Hematopoietic multipotent progenitor cell treated with erythropoietin and hydrocortisone succinate and interleukin-3 and kit ligand, for 17 days (in vitro differentiated cells): ENCODE measurements around the gene HEBP1.

Experiments used
- DNase-seq: peaks from one replicate; pipeline ENCODE4 v3.0.0-alpha.2; 2015; ENCODE audit warnings: low spot score

HEBP1 gene

GRCh38 chr12:13023811-13024530 is 23.9 kb upstream of the HEBP1 start:
- no peak for DNase-seq

DNA sequence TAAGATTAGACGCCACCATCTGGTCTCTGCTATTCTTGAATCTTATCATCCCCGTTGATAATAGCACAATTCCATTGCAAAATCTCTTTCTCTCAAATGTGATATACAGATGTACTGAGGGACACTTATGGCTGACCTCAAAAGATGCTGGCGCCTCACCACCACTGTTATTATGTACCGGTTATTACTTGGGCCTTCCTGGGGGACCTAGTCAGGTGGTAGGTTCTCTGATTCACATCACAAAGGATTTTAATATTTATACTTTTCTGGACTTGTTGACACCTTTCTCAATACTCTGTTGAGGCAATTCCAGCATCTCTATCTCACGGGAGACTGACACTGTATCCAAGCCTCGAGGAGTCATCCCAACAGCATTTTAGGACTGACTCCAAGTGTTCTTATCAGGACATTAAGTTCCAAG is 22.8 kb upstream of the HEBP1 start:
- DNase-seq, result no peak

- no peak for DNase-seq
Observed at GRCh38 chr12:13011098-13011497, 11.0 kb upstream of the HEBP1 start.

DNA sequence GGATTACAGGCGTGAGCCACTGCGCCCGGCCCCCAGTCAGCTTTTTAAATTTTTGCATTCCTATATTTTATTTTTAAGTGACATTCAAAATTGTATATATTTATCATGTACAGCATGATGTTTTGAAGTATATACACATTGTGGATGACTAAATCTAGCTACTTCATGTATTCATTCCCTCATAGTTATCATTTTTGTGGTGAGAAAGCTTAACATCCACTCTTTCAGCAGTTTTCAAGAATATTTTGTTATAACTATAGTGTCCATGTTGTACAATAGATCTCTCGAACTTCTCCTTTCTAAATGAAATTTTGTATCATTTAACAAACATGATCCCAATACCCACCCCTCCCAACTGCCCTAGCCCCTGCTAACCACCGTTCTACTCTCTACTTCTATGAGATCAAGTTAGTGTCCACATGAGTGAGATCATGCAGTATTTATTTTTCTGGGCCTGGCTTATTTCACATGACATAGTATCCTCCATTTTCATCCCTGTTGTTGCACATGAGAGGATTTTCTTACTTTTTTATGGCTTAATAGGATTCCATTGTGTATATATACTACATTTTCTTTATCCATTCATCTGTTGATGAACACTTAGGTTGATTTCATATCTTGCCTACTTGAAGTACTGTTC is 8.8 kb upstream of the HEBP1 start:
- no peak for DNase-seq

DNA sequence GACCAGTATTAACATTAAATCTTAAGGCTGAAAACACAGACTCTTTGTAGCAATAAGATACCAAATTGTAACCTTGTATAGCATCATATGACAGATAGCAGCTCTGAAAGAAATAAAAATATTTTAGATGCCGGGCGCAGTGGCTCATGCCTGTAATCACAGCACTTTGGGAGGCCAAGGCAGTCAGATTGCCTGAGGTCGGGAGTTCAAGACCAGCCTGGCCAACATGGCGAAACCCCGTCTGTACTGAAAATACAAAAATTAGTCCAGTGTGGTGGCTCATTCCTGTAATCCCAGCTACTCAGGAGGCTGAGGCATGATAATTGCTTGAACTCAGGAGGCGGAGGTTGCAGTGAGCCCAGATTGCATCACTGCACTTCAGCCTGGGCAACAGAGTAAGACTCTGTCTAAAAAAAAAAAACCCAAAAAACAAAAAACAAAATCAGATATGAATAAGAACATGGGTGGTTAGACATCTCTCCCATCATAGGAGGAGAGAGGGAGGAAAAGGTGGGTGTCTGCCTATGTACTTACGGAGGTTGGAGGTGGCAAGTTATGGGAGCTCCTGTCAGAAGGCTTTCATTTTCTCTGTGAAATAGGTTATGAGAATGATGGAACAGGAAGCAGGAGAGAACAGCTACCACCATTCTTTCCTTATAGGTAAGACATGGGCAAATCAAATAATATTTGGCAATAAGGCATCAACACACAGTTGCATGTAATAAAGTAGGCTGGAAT is 7.6 kb upstream of the HEBP1 start:
- DNase-seq, result no peak

DNA sequence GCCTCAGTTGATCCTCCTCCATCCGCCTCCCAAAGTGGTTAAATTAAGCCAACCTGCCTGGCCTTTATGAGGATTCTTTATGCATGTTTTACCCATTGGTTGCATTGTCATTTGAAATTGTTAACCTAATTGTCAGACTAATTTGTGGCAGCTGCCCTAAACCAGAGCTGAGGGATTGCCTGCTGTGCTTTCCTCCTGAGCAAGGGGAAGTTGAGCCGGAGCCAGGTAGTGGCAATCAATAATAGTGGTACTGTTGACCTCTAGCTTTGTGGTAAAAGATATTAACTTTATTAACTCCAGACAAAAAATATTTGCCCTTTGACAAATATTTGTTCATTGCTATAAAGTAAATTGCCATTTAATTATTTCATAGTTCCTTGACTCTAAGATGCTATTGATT is 5.6 kb upstream of the HEBP1 start:
- no peak for DNase-seq

GRCh38 chr12:13004986-13005385 is 4.9 kb upstream of the HEBP1 start:
- no peak for DNase-seq

- DNase-seq, result no peak
Observed at GRCh38 chr12:13004361-13004760, 4.3 kb upstream of the HEBP1 start.

GRCh38 chr12:13002301-13003097 is 2.4 kb upstream of the HEBP1 start:
- no peak for DNase-seq

GRCh38 chr12:13001775-13002040 is 1.6 kb upstream of the HEBP1 start:
- no peak for DNase-seq

GRCh38 chr12:13000925-13001774 is 1.1 kb upstream of the HEBP1 start:
- peak; percentile 73 for DNase-seq

- no peak for DNase-seq
Observed at GRCh38 chr12:13000616-13000924, 505 bp upstream of the HEBP1 start.

DNA sequence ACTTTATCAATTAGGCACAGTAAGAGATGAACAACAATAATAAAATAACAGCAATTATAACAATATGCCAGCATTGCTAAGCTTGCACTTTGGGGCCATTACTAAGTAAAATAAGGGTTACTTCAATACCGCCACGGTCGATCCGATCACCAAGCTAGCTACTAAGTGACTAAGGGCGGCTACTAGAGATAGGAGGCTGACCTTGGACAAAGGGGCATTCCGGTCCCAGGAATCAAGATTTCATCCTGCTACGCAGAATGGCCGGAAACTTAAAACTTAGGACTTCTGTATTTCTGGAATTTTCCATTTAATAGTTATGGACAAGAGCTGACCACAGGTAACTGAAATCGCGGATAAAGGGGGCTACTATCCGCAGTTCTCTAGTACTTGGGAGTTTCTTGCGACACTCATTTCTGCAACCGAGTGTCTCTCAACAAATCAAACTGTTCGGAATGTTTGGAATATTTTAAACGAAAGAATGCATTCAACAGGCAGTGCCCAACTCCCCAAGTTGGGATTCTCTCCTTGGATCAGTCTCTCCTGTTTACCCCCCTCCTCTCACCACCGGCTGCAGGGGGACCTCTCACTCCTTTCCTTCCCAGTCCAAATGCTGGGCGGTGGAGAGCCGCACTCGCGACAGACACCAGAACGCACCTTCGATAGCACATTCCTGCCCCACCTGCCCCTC is 650 bp downstream of the HEBP1 start:
- DNase-seq, result peak; percentile 51

- DNase-seq, result no peak
Observed at GRCh38 chr12:12998248-12998647, 1.8 kb downstream of the HEBP1 start.

DNA sequence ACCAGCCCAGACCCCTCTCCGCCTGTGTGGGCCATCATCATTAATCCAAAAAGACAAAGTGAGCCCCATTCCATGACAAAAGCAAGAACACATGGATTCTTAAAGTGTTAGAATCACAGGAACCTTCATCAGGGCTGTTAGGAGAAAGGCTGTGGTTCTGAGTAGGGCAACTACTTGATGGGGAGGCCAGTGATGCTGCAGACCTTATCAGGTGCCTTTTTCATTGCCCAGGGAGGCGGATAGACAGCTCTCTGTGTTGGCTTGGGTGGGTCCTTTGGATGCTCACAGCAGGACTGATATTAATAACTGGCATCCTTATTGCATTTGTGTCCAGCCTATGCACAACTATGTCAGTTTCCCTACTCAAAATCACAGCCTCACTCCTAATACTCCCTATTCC is 2.3 kb downstream of the HEBP1 start:
- DNase-seq, result peak; percentile 45

DNA sequence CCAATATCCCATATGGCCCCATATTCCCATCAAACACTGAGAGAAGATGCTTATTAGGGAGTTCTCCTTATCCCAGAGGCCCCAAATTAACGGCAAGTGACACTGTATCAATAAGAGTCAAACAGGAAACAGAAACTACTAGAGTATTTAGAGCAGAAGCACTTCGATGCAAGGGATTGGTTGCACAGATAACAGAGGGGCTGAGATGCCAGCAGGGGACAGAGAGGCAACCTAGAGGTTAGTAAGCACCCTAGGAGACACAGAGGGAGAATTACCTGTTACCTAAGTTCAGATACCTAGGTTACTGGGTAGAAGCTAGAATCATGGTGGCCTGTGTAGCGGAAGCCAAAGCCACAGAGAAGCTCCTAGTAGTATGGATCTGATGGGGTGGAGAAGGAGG is 2.9 kb downstream of the HEBP1 start:
- peak; percentile 69 for DNase-seq

DNA sequence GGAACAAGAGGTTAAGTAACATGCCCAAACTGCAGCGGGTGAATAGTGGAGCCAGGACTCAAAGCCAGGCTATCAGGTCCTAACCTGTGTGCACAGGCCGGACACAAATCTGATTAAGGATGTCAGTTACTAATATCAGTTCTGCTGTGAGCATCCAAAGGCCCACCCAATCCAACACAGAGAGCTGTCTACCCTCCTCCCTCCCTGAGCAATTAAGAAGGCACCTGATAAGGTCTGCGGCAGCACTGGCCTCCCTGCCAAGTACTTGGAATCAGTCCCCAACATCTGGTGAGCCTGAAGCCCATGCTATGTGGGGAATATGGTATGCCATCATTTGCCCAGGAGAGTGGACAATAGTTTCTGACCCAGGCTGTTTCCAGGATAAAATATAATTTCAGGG is 3.9 kb downstream of the HEBP1 start:
- DNase-seq, result peak; percentile 85

- DNase-seq, result no peak
Observed at GRCh38 chr12:12995088-12995487, 5.0 kb downstream of the HEBP1 start.

GRCh38 chr12:12993367-12993766 is 6.7 kb downstream of the HEBP1 start:
- peak; percentile 37 for DNase-seq

GRCh38 chr12:12992418-12993130 is 7.5 kb downstream of the HEBP1 start:
- peak; percentile 90 for DNase-seq
